ENCODE measurements around the gene GALT. TPM values are rescaled to one million over a fixed set of nuclear protein-coding genes. Genes with fewer than 3 reads are reported as not detected.
A peak's percentile ranks its signal among the peaks of the same experiment; 100 is the strongest.

The GALT gene
- total RNA-seq, 2 experiments from 2014 or later = 62.5 to 90.9 TPM

- no TSS peak for BruUV-seq (replicated peaks)
- Histone ChIP-seq H3K9me2 (ENCODE audit: insufficient read depth, low read length) (no peaks in the 10 kb centered on the region), H3K4me2 (ENCODE audit: low read length) (no peak overlapping the region), H3K9me3 (ENCODE audit: low read length) (no peaks in the 10 kb centered on the region), H3K36me3 (ENCODE audit: insufficient read depth, low read length) (peaks cover 5% of the 10 kb centered on the region; the same call in 1 of the 2 replicates), H3K4me1 (ENCODE audit: insufficient read depth, low read length, poor library complexity, severe bottlenecking) (peaks cover 1% of the 10 kb centered on the region), H2AFZ (ENCODE audit: low read length) (no peak overlapping the region), H3K79me2 (ENCODE audit: insufficient read depth, low read depth, low read length) (no peaks in the 10 kb centered on the region), H3K27ac (ENCODE audit: low read depth, low read length, poor library complexity, severe bottlenecking) (no peak overlapping the region), H3K4me3 (ENCODE audit: low read depth, low read length, poor library complexity, severe bottlenecking) (no peak overlapping the region), H4K20me1 (ENCODE audit: insufficient read depth, low read length) (no peaks in the 10 kb centered on the region)
- TF ChIP-seq CTCF (conservative IDR thresholded peaks at IDR 0.05; ENCODE audit: low read length) (no peak), EZH2phosphoT487 (IDR thresholded peaks at IDR 0.05; ENCODE audit: borderline replicate concordance, low read depth, low read length) (no peak)
- POLR2A ChIA-PET = no interaction called here
- intact Hi-C loops (cut with micrococcal nuclease; ENCODE audit: unreplicated experiment) = no loop called here
- no peak for DNase-seq (ENCODE audit: low spot score)
- CTCF ChIA-PET (ENCODE audit: unreplicated experiment) = no interaction called here
These were observed 24.8 kb downstream of the GALT start for GRCh38 chr9:34671307-34671706.

DNA sequence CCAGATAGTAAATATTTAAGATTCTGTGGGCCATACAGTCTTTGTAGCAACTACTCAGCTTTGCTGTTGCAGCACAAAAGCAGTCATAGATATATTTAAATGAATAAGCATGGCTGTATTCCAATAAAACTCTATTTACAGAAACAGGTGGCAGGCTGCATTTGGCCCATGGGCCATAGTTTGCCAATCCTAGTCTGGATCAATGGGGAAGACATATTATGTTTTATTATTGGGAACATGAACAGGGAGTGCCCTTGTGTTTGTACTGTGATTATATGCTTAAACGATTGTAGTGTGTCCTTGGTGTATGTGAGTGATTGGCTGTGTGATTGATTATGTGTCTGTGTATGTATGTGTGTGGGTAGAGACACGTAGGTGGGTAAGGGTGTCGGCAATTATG is 28.0 kb downstream of the GALT start:
- Histone ChIP-seq H3K4me1 (ENCODE audit: insufficient read depth, low read length, poor library complexity, severe bottlenecking) (no peaks in the 10 kb centered on the region), H3K4me3 (ENCODE audit: low read depth, low read length, poor library complexity, severe bottlenecking) (no peak overlapping the region), H3K36me3 (ENCODE audit: insufficient read depth, low read length) (peaks cover 5% of the 10 kb centered on the region; the same call in 1 of the 2 replicates), H2AFZ (ENCODE audit: low read length) (no peak overlapping the region), H3K9me2 (ENCODE audit: insufficient read depth, low read length) (no peaks in the 10 kb centered on the region), H4K20me1 (ENCODE audit: insufficient read depth, low read length) (no peaks in the 10 kb centered on the region), H3K79me2 (ENCODE audit: insufficient read depth, low read depth, low read length) (no peaks in the 10 kb centered on the region), H3K4me2 (ENCODE audit: low read length) (no peak overlapping the region), H3K27ac (ENCODE audit: low read depth, low read length, poor library complexity, severe bottlenecking) (no peak overlapping the region), H3K9me3 (ENCODE audit: low read length) (no peaks in the 10 kb centered on the region)
- CTCF ChIA-PET (ENCODE audit: unreplicated experiment) = no interaction called here
- DNase-seq (ENCODE audit: low spot score) = no peak
- no peak for TF ChIP-seq CTCF (conservative IDR thresholded peaks at IDR 0.05; ENCODE audit: low read length)
- TF ChIP-seq EZH2phosphoT487 (IDR thresholded peaks at IDR 0.05; ENCODE audit: borderline replicate concordance, low read depth, low read length) = no peak
- BruUV-seq (replicated peaks) = no TSS peak
- POLR2A ChIA-PET = interaction anchor here (0.6 kb wide), 1 partner anchor 354 kb away, joined by 5 read pairs; no protein-coding TSS in a partner anchor
- intact Hi-C loops (cut with micrococcal nuclease; ENCODE audit: unreplicated experiment) = no loop called here

- Histone ChIP-seq H3K4me3 (ENCODE audit: low read depth, low read length, poor library complexity, severe bottlenecking) (no peak overlapping the region), H3K9me3 (ENCODE audit: low read length) (no peaks in the 10 kb centered on the region), H2AFZ (ENCODE audit: low read length) (no peak overlapping the region), H3K9me2 (ENCODE audit: insufficient read depth, low read length) (no peaks in the 10 kb centered on the region), H3K4me1 (ENCODE audit: insufficient read depth, low read length, poor library complexity, severe bottlenecking) (no peaks in the 10 kb centered on the region), H4K20me1 (ENCODE audit: insufficient read depth, low read length) (no peaks in the 10 kb centered on the region), H3K36me3 (ENCODE audit: insufficient read depth, low read length) (no peaks in the 10 kb centered on the region), H3K27ac (ENCODE audit: low read depth, low read length, poor library complexity, severe bottlenecking) (no peak overlapping the region), H3K4me2 (ENCODE audit: low read length) (no peak overlapping the region), H3K79me2 (ENCODE audit: insufficient read depth, low read depth, low read length) (no peaks in the 10 kb centered on the region)
- DNase-seq (ENCODE audit: low spot score) = peak; percentile 69
- peak; percentile 90 for TF ChIP-seq CTCF (conservative IDR thresholded peaks at IDR 0.05; ENCODE audit: low read length)
- no peak for TF ChIP-seq EZH2phosphoT487 (IDR thresholded peaks at IDR 0.05; ENCODE audit: borderline replicate concordance, low read depth, low read length)
- no TSS peak for BruUV-seq (replicated peaks)
- ChIA-PET CTCF (ENCODE audit: unreplicated experiment) (interaction anchor here (1.3 kb wide), 1 partner anchor 27 kb away, joined by 3 read pairs; no protein-coding TSS in a partner anchor), POLR2A (interaction anchor here (0.7 kb wide), 1 partner anchor 29 kb away, joined by 3 read pairs; no protein-coding TSS in a partner anchor)
- intact Hi-C loops (cut with micrococcal nuclease; ENCODE audit: unreplicated experiment) = loop anchor here (1.0 kb wide), 1 partner anchor 27 kb away; no protein-coding TSS in a partner anchor
These were observed 28.7 kb downstream of the GALT start for GRCh38 chr9:34675048-34675714.
